ENCODE measurements around the gene FKBP1A. TPM values are rescaled to one million over a fixed set of nuclear protein-coding genes. Genes with fewer than 3 reads are reported as not detected.

The FKBP1A gene
- total RNA-seq, 1 donor from 2014 or later, result 128 TPM

- ATAC-seq (ENCODE audit: low read depth) (peak; percentile 41), DNase-seq (no peak)
- no peak for TF ChIP-seq CTCF (IDR thresholded peaks at IDR 0.05)
- POLR2A ChIA-PET, result interaction anchor here (0.6 to 1.9 kb wide), 4 partner anchors 11 to 677 kb away, joined by 3 to 13 read pairs (median 4); partner anchors contain the start of gene FKBP1A
- CTCF ChIA-PET, result interaction anchor here (0.9 to 1.3 kb wide), 2 partner anchors 61 to 127 kb away, joined by 3 to 4 read pairs; no protein-coding TSS in a partner anchor
- Mint-ChIP-seq H3K4me1 (peaks cover 72% of the 10 kb centered on the region), H3K27ac (peak overlapping the region; percentile 71), H3K9me3 (no peaks in the 10 kb centered on the region), H3K4me3 (peak overlapping the region; percentile 55), H3K36me3 (ENCODE audit: low read depth) (peaks cover 37% of the 10 kb centered on the region), H3K27me3 (no peaks in the 10 kb centered on the region)
- intact Hi-C loops (cut with micrococcal nuclease), result loop anchor here (5.0 kb wide), 1 partner anchor 60 kb away; no protein-coding TSS in a partner anchor
Measured at GRCh38 chr20:1377341-1377871, 15.4 kb downstream of the FKBP1A start.

GRCh38 chr20:1376408-1377270, 16.2 kb downstream of the FKBP1A start:
- Mint-ChIP-seq H3K4me3 (peak overlapping the region; percentile 55), H3K27me3 (no peaks in the 10 kb centered on the region), H3K4me1 (peaks cover 65% of the 10 kb centered on the region), H3K27ac (peak overlapping the region; percentile 71), H3K9me3 (no peaks in the 10 kb centered on the region), H3K36me3 (ENCODE audit: low read depth) (peaks cover 42% of the 10 kb centered on the region)
- ChIA-PET CTCF (interaction anchor here (0.9 to 1.3 kb wide), 2 partner anchors 62 to 127 kb away, joined by 3 to 4 read pairs; no protein-coding TSS in a partner anchor), POLR2A (interaction anchor here (0.6 to 1.9 kb wide), 3 partner anchors 12 to 676 kb away, joined by 3 to 13 read pairs (median 4); partner anchors contain the start of gene FKBP1A)
- ATAC-seq (ENCODE audit: low read depth) (peak; percentile 77), DNase-seq (no peak)
- intact Hi-C loops (cut with micrococcal nuclease), result loop anchor here (1.0 to 5.0 kb wide), 2 partner anchors 17 to 61 kb away; partner anchors contain the start of gene FKBP1A
- TF ChIP-seq CTCF (IDR thresholded peaks at IDR 0.05), result no peak

- peak overlapping the region; percentile 57 for H3K27ac Mint-ChIP-seq
- H3K27me3 Mint-ChIP-seq, result no peaks in the 10 kb centered on the region
- no peaks in the 10 kb centered on the region for H3K9me3 Mint-ChIP-seq
- ATAC-seq (ENCODE audit: low read depth), result no peak
- DNase-seq, result no peak
- H3K4me3 Mint-ChIP-seq, result peak overlapping the region; percentile 41
- TF ChIP-seq CTCF (IDR thresholded peaks at IDR 0.05), result no peak
- ChIA-PET CTCF (no interaction called here), POLR2A (interaction anchor here (1.8 kb wide), 1 partner anchor 13 kb away, joined by 4 read pairs; no protein-coding TSS in a partner anchor)
- H3K4me1 Mint-ChIP-seq, result peaks cover 58% of the 10 kb centered on the region
- intact Hi-C loops (cut with micrococcal nuclease), result loop anchor here (1.0 to 5.0 kb wide), 2 partner anchors 17 to 61 kb away; partner anchors contain the start of gene FKBP1A
- H3K36me3 Mint-ChIP-seq (ENCODE audit: low read depth), result peaks cover 48% of the 10 kb centered on the region
Measured at GRCh38 chr20:1376007-1376406, 16.8 kb downstream of the FKBP1A start.

- Mint-ChIP-seq H3K4me1 (peaks cover 53% of the 10 kb centered on the region), H3K36me3 (ENCODE audit: low read depth) (peaks cover 52% of the 10 kb centered on the region)
- POLR2A ChIA-PET, result no interaction called here
Measured at GRCh38 chr20:1375515-1375914, 17.3 kb downstream of the FKBP1A start.

More at GRCh38 chr20:1375515-1375914, 17.3 kb downstream of the FKBP1A start:
- Mint-ChIP-seq H3K9me3 (no peaks in the 10 kb centered on the region), H3K27ac (peak overlapping the region; percentile 57), H3K27me3 (no peaks in the 10 kb centered on the region), H3K4me3 (no peak overlapping the region)
- DNase-seq (no peak), ATAC-seq (ENCODE audit: low read depth) (no peak)
- intact Hi-C loops (cut with micrococcal nuclease), result loop anchor here (5.0 kb wide), 1 partner anchor 62 kb away; no protein-coding TSS in a partner anchor
- TF ChIP-seq CTCF (IDR thresholded peaks at IDR 0.05), result no peak
- CTCF ChIA-PET, result no interaction called here

Data from activated B cell treated with CpG ODN at 0.5 μM for 24 hours (primary cell).